Measurements from ENCODE around the gene RAP1A. TPM values are rescaled to one million over a fixed set of nuclear protein-coding genes. Genes with fewer than 3 reads are reported as not detected.

RAP1A gene
- total RNA-seq, 1 experiment from 2014 or later = 4.2 TPM

DNA sequence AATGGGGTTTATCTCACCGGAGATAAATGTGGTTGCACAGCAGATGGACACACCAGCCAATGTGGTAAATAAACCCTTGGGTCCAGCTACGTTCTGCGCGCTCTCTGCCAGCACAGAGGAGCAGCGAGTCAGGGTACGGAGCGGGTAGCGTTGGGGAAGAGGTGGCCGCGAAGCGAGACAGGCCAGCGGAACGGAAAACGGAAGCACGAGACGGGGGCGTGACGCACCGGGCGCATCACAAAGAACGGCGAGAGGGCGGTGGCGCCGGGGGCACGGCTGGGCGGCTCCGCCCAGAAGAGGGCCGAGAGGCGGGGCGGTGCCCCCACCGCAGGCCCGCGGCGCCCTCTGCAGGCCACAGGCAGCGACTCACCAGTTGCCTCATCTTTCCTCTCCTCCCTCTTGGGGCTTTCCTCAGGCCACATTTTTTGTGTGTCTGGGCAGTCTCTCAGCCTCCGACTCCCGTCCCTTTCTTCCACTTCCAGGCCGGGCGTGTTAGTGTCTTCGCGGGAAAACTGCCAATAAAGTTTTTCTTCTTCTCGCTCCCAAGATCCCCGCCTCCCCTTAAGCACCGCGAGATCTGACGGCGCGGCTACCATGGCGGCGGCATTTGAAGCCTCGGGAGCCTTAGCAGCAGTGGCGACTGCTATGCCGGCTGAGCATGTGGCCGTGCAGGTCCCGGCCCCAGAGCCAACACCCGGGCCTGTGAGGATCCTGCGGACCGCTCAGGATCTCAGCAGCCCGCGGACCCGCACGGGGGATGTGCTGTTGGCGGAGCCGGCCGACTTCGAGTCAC, 135.9 kb downstream of the RAP1A start, which contains the start of gene DDX20:
Gene DDX20, plus strand, starts transcription at position 571 of the 793 bp plus-strand sequence. Its CDS starts 24 bp downstream, at position 595.
- DNase-seq (ENCODE audit: low spot score) = peak; percentile 93

DNA sequence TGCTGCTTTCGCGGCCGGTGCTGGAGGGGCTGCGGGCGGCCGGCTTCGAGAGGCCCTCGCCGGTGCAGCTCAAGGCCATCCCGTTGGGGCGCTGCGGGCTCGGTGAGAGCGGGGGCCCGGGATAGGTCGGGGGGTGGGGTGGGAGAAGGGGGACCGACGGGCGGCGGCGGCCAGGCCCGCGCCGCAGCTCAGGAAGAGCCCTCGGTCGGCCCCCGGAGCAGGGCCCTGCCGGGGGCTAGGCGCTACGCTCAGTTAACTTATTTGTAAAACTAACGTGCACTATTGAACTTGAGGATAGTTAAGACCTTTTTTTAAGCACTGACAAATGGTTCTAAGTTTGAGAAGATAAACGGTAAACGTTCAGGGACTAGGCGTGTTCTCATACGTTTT, 136.5 kb downstream of the RAP1A start:
- DNase-seq (ENCODE audit: low spot score) = peak; percentile 22

DNA sequence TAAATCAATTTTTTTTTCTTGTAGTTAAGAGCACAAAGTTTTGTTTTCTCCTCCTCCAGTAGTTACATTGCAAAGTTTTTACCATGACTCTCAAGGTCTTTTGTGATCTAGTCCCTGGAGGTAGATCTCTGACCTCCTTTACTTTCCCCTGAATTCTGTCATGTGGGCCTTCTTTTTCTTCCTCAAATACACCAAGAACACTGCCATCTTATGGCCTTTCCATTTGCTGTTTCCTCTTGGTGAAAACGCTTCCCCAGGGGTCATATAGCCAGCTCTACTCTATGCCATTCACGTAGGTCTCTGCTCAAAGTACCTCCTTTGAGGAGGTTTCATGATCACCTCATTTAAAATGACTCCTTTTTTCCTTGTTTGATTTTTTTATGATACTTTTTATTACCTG, 138.8 kb downstream of the RAP1A start:
- no peak for DNase-seq (ENCODE audit: low spot score)

DNA sequence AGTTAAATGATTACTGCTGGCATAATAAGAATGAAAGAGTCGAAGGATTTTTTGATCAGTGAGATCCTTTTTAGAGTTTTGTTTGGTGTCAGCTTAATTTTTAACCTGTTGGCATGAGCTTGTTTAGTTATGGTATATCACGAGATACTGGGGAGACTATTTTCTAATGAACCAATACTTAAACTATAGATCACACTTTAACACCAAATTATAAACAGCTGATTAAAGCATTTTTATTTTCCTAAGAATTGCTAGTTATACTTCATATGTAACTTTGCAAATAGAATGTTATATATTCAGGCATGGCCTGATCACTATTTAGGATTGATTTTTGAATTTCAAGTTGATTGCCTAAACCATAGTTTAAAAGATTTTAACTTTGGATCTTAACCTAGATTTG, 142.1 kb downstream of the RAP1A start:
- DNase-seq (ENCODE audit: low spot score) = no peak

DNA sequence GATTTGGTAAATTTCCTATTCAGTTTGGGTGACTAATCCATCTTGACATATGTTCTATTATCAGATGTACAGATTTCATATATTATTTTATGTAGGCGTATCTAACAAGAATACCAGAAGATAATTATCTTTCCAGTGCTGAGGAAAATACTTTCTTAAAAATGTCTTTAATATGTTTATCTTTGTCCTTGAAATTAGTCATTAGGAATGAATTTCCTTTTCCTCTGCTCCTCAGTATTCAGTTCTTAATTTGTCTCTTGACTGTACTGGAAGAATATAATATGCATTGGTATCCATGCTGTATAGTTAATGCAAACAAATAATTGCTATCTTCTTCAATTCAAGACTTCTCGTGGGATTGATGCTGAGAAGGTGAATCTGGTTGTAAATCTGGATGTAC, 142.7 kb downstream of the RAP1A start:
- no peak for DNase-seq (ENCODE audit: low spot score)

Small RNA genes within 50 kb of the gene (small RNA-seq; reads per million reads assigned to genes)
- gene INKA2 = not detected
- not detected for gene RNU6-151P

Other genes with a start within 250 kb of the RAP1A start
- 0.91 and 1.5 TPM in 2 replicates for gene OVGP1, start 192.1 kb upstream of the RAP1A start, total RNA-seq (2014; rRNA removed; shearing (Covaris generic))
- 63.9 and 70.0 TPM in 2 replicates for gene WDR77, start 170.5 kb upstream of the RAP1A start, total RNA-seq (2014; rRNA removed; shearing (Covaris generic))
- 282 and 311 TPM in 2 replicates for gene ATP5PB, start 170.3 kb upstream of the RAP1A start, total RNA-seq (2014; rRNA removed; shearing (Covaris generic))
- gene C1orf162, start 145.8 kb upstream of the RAP1A start, total RNA-seq (2014; rRNA removed; shearing (Covaris generic)) = not detected in 2 replicates
- not detected in 2 replicates for gene ADORA3, start 116.2 kb upstream of the RAP1A start, total RNA-seq (2014; rRNA removed; shearing (Covaris generic))
- gene TMIGD3, start 116.2 kb upstream of the RAP1A start, total RNA-seq (2014; rRNA removed; shearing (Covaris generic)) = not detected in 2 replicates
- 2.0 and 3.4 TPM in 2 replicates for gene INKA2, start 119.6 kb downstream of the RAP1A start, total RNA-seq (2014; rRNA removed; shearing (Covaris generic))
- gene DDX20, start 136.1 kb downstream of the RAP1A start, total RNA-seq (2014; rRNA removed; shearing (Covaris generic)) = 18.5 and 24.1 TPM in 2 replicates

Measured in HT-29 (cell line).